CD4-positive, CD25-positive, alpha-beta regulatory T cell (primary cell): ENCODE results near the gene AIPL1. TPM values are rescaled to one million over a fixed set of nuclear protein-coding genes. Genes with fewer than 3 reads are reported as not detected.
"Not testable (repeated sequence)": the region's sequence is repeated elsewhere in the genome, so short reads cannot be mapped to it uniquely, and the experiment has no call there.

ENCODE experiments used
- ATAC-seq, 2 donors: fragments of 150-1000 bp; cut with Tn5 transposase; one replicate each; pipeline ENCODE4 v1.10.0; 2021; ENCODE audit warnings: low read depth in 2 of 2, moderate number of reproducible peaks in 2 of 2, moderate library complexity in 1 of 2
- DNase-seq, 3 donors: peaks; one replicate each; pipeline versions ENCODE4 v3.0.0 to v3.0.0-alpha.2; 2012 to 2022; ENCODE audit warnings: mixed read lengths in 1 of 3
- H3K27ac ChIP-seq: one replicate; pipeline ENCODE4 v1.7.0; 2013; ENCODE audit warnings: mild to moderate bottlenecking, low read length; ENCODE audit not compliant: insufficient read depth, poor library complexity, severe bottlenecking
- H3K27me3 ChIP-seq: one replicate; pipeline ENCODE4 v1.7.0; 2013; ENCODE audit warnings: low read length; ENCODE audit not compliant: control insufficient read depth, insufficient read depth
- H3K36me3 ChIP-seq: one replicate; pipeline ENCODE4 v1.7.0; 2013; ENCODE audit warnings: mild to moderate bottlenecking, low read length, moderate library complexity; ENCODE audit not compliant: control insufficient read depth, insufficient read depth
- H3K4me1 ChIP-seq: 2 replicates; pipeline ENCODE4 v1.7.0; 2013; ENCODE audit warnings: mild to moderate bottlenecking, low read length; ENCODE audit not compliant: insufficient read depth, control insufficient read depth, poor library complexity, severe bottlenecking
- H3K4me3 ChIP-seq: one replicate; pipeline ENCODE4 v1.7.0; 2013; ENCODE audit warnings: low read depth, mild to moderate bottlenecking, low read length, moderate library complexity
- H3K9me3 ChIP-seq, 2 experiments: 1 replicate in 1 of 2; 2 replicates in 1 of 2; pipeline ENCODE4 v1.7.0; 2013; ENCODE audit warnings: low read length in 2 of 2, mild to moderate bottlenecking in 1 of 2, moderate library complexity in 1 of 2; ENCODE audit not compliant: control insufficient read depth in 2 of 2
- H3K27ac Mint-ChIP-seq, 3 donors: one replicate each; pipeline ENCODE4 v1.8.0; 2020 to 2022; ENCODE audit warnings: mild to moderate bottlenecking in 3 of 3, mixed read lengths in 3 of 3, moderate library complexity in 2 of 3
- H3K27me3 Mint-ChIP-seq: one replicate; pipeline ENCODE4 v1.8.0; 2022; ENCODE audit warnings: mild to moderate bottlenecking, mixed read lengths
- H3K36me3 Mint-ChIP-seq: one replicate; pipeline ENCODE4 v1.8.0; 2020; ENCODE audit warnings: mixed read lengths
- H3K4me1 Mint-ChIP-seq, 4 donors: one replicate each; pipeline ENCODE4 v1.8.0; 2020 to 2022; ENCODE audit warnings: mixed read lengths in 4 of 4, mild to moderate bottlenecking in 1 of 4
- H3K4me3 Mint-ChIP-seq, 4 donors: one replicate each; pipeline ENCODE4 v1.8.0; 2020 to 2022; ENCODE audit warnings: mild to moderate bottlenecking in 4 of 4, mixed read lengths in 4 of 4, moderate library complexity in 3 of 4
- H3K9me3 Mint-ChIP-seq, 7 donors: one replicate each; pipeline ENCODE4 v1.8.0; 2020 to 2022; ENCODE audit warnings: mixed read lengths in 7 of 7, mild to moderate bottlenecking in 3 of 7, moderate library complexity in 2 of 7
- polyA plus RNA-seq, 4 donors: library from polyadenylated mRNA; unstranded; fragments of 300-500 nt; fragmentation: Illumina TruSeq; gene quantifications; one replicate each; pipeline ENCODE4 v1.2.3, GENCODE V29; 2021
- total RNA-seq: library from RNA; stranded (reverse); gene quantifications from one replicate; pipeline ENCODE4 v1.2.3, GENCODE V29; 2022

The AIPL1 gene
- total RNA-seq = not detected
- not detected for polyA plus RNA-seq

GRCh38 chr17:6435051-6435450 is at the start of gene AIPL1:
TSS of gene AIPL1 (minus strand) at chr17:6435121. CDS start at chr17:6435104, 17 bp downstream.
- H3K9me3 Mint-ChIP-seq = peaks cover 0 to 8% (median 0%) of the 10 kb centered on the region in 7 donors
- peak within 1 kb of the TSS in 1 of 4 donors; percentile 20 for H3K4me3 Mint-ChIP-seq
- H3K27ac ChIP-seq = no peak within 1 kb of the TSS
- H3K4me3 ChIP-seq = no peak within 1 kb of the TSS
- peaks cover 0 to 1% (median 0%) of the 10 kb centered on the region in 4 donors for H3K4me1 Mint-ChIP-seq
- H3K36me3 Mint-ChIP-seq = peaks cover 3% of the 10 kb centered on the region
- no peaks in the 10 kb centered on the region for H3K36me3 ChIP-seq
- peaks cover 3% of the 10 kb centered on the region for H3K4me1 ChIP-seq
- peaks cover 27% of the 10 kb centered on the region for H3K27me3 Mint-ChIP-seq
- ATAC-seq (no peak), DNase-seq (no peak)
- H3K27me3 ChIP-seq = peaks cover 6% of the 10 kb centered on the region
- peaks cover 3 to 5% of the 10 kb centered on the region in 2 experiments for H3K9me3 ChIP-seq
- H3K27ac Mint-ChIP-seq = peak within 1 kb of the TSS in 1 of 3 donors; percentile 25

GRCh38 chr17:6483507-6483906 is 48.6 kb upstream of the AIPL1 start:
- Mint-ChIP-seq H3K4me1 (no peaks in the 10 kb centered on the region), H3K27ac (no peak overlapping the region), H3K27me3 (peaks cover 5% of the 10 kb centered on the region), H3K36me3 (no peaks in the 10 kb centered on the region), H3K9me3 (no peaks in the 10 kb centered on the region), H3K4me3 (no peak overlapping the region)
- Histone ChIP-seq H3K9me3 (no peaks in the 10 kb centered on the region), H3K27me3 (no peaks in the 10 kb centered on the region), H3K4me1 (no peaks in the 10 kb centered on the region), H3K27ac (no peak overlapping the region), H3K4me3 (no peak overlapping the region), H3K36me3 (no peaks in the 10 kb centered on the region)
- no peak for DNase-seq
- ATAC-seq = no peak

GRCh38 chr17:6482796-6483195 is 47.9 kb upstream of the AIPL1 start:
- not testable (repeated sequence) for H3K9me3 Mint-ChIP-seq, H3K4me3 Mint-ChIP-seq, H3K27me3 Mint-ChIP-seq, H3K9me3 ChIP-seq, H3K4me1 ChIP-seq, H3K4me1 Mint-ChIP-seq, H3K27me3 ChIP-seq, H3K36me3 ChIP-seq, ATAC-seq, H3K36me3 Mint-ChIP-seq, H3K4me3 ChIP-seq, DNase-seq, H3K27ac ChIP-seq, H3K27ac Mint-ChIP-seq

DNA sequence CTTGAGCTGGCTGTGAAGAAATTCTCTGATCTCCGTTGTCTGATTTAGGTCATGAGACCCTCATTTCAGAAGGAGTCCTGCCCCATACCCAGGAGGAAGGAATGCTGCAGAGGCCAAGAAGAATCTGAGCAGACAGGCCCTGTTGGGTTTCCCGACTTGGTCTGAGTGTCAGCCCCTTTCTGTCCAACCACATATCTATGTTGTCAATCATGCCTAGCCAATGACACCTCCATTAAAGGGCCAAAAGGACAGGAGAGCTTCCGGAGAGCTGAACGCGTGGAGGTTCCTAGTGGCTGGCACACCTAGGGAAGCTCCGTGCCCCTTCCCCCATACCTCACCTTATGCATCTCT is 47.2 kb upstream of the AIPL1 start:
- Mint-ChIP-seq H3K36me3 (no peaks in the 10 kb centered on the region), H3K27ac (no peak overlapping the region), H3K4me3 (no peak overlapping the region), H3K27me3 (peaks cover 2% of the 10 kb centered on the region), H3K9me3 (no peaks in the 10 kb centered on the region), H3K4me1 (no peaks in the 10 kb centered on the region)
- H3K27ac ChIP-seq = no peak overlapping the region
- no peak overlapping the region for H3K4me3 ChIP-seq
- no peak for ATAC-seq
- no peaks in the 10 kb centered on the region for H3K36me3 ChIP-seq
- no peaks in the 10 kb centered on the region for H3K27me3 ChIP-seq
- no peaks in the 10 kb centered on the region for H3K9me3 ChIP-seq
- H3K4me1 ChIP-seq = no peaks in the 10 kb centered on the region
- no peak for DNase-seq

- ATAC-seq (no peak), DNase-seq (no peak)
- no peaks in the 10 kb centered on the region for H3K36me3 Mint-ChIP-seq
- no peak overlapping the region for H3K27ac Mint-ChIP-seq
- no peaks in the 10 kb centered on the region for H3K9me3 ChIP-seq
- no peaks in the 10 kb centered on the region for H3K36me3 ChIP-seq
- H3K27me3 Mint-ChIP-seq = no peaks in the 10 kb centered on the region
- H3K27ac ChIP-seq = no peak overlapping the region
- H3K4me3 ChIP-seq = no peak overlapping the region
- H3K4me1 Mint-ChIP-seq = no peaks in the 10 kb centered on the region
- H3K4me3 Mint-ChIP-seq = no peak overlapping the region
- no peaks in the 10 kb centered on the region for H3K4me1 ChIP-seq
- H3K27me3 ChIP-seq = no peaks in the 10 kb centered on the region
- H3K9me3 Mint-ChIP-seq = no peaks in the 10 kb centered on the region
Observed at GRCh38 chr17:6480303-6480675, 45.4 kb upstream of the AIPL1 start.

DNA sequence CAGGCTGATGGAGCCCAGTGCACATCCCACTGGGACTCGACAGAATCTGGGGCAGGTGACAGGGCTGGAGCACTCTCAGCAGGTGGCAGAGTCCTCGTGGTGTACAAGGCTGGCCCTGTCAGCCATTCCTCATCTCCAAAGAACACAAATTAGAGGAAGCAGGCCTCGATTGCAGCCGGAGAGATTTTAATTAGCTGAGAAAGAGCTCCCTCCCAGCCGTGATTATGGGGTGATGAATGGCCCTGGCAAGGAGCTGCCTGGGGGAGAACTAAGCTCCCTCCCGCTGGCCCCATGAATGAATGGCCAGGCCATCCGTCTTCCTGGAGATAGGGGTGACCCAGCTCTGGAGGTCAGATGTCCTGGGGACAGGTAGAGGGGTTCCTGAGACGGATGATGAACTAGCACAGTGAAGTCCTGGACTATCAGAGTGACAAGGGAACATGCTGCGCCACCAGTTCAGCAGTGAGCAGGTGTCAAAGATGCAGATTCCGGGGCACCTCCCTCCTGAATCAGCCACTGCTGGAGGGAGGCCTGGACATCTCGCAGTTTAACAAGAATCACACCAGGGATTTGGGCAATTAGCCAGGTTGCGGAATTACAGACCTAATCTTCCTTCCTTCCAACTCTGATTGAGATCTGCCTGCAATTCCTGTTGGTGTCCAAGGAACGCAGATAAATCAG is 44.8 kb upstream of the AIPL1 start:
- no peaks in the 10 kb centered on the region for H3K36me3 Mint-ChIP-seq
- DNase-seq = no peak
- H3K27ac Mint-ChIP-seq = no peak overlapping the region
- H3K27me3 Mint-ChIP-seq = no peaks in the 10 kb centered on the region
- no peak overlapping the region for H3K4me3 Mint-ChIP-seq
- Histone ChIP-seq H3K9me3 (no peaks in the 10 kb centered on the region), H3K27me3 (no peaks in the 10 kb centered on the region), H3K27ac (no peak overlapping the region), H3K4me3 (no peak overlapping the region), H3K4me1 (no peaks in the 10 kb centered on the region), H3K36me3 (no peaks in the 10 kb centered on the region)
- H3K4me1 Mint-ChIP-seq = no peaks in the 10 kb centered on the region
- no peak for ATAC-seq
- H3K9me3 Mint-ChIP-seq = no peaks in the 10 kb centered on the region

GRCh38 chr17:6478486-6478885 is 43.6 kb upstream of the AIPL1 start:
- ATAC-seq = no peak
- Histone ChIP-seq H3K27ac (no peak overlapping the region), H3K36me3 (no peaks in the 10 kb centered on the region), H3K4me3 (no peak overlapping the region), H3K27me3 (no peaks in the 10 kb centered on the region), H3K9me3 (no peaks in the 10 kb centered on the region), H3K4me1 (no peaks in the 10 kb centered on the region)
- Mint-ChIP-seq H3K9me3 (no peaks in the 10 kb centered on the region), H3K27ac (peak overlapping the region in 1 of 3 donors; percentile 48), H3K36me3 (no peaks in the 10 kb centered on the region), H3K27me3 (no peaks in the 10 kb centered on the region), H3K4me3 (no peak overlapping the region), H3K4me1 (no peaks in the 10 kb centered on the region)
- no peak for DNase-seq

GRCh38 chr17:6477831-6478383 is 43.0 kb upstream of the AIPL1 start:
- Mint-ChIP-seq H3K36me3 (no peaks in the 10 kb centered on the region), H3K4me3 (no peak overlapping the region), H3K27me3 (peaks cover 4% of the 10 kb centered on the region), H3K9me3 (no peaks in the 10 kb centered on the region), H3K27ac (no peak overlapping the region), H3K4me1 (peaks cover 0 to 5% (median under 1%) of the 10 kb centered on the region in 4 donors)
- no peaks in the 10 kb centered on the region for H3K9me3 ChIP-seq
- no peak for ATAC-seq
- H3K36me3 ChIP-seq = no peaks in the 10 kb centered on the region
- no peak for DNase-seq
- no peaks in the 10 kb centered on the region for H3K4me1 ChIP-seq
- no peaks in the 10 kb centered on the region for H3K27me3 ChIP-seq
- no peak overlapping the region for H3K4me3 ChIP-seq
- H3K27ac ChIP-seq = no peak overlapping the region
